H9 (cell line): Measurements from ENCODE around the gene CRYGN. TPM values are rescaled to one million over a fixed set of nuclear protein-coding genes. Genes with fewer than 3 reads are reported as not detected.
A peak's percentile ranks its signal among the peaks of the same experiment; 100 is the strongest.

Source experiments
- DNase-seq: peaks from one replicate; pipeline ENCODE4 v3.0.0-alpha.2; 2017
- H2AFZ ChIP-seq: one replicate; pipeline ENCODE4 v1.6.1; 2013; ENCODE audit warnings: mild to moderate bottlenecking, low read length, control low read depth, moderate library complexity
- H2AK5ac ChIP-seq: 2 replicates; pipeline ENCODE4 v1.6.1; 2013; ENCODE audit warnings: low read length, control low read depth, mixed read lengths; ENCODE audit not compliant: insufficient read length
- H2BK120ac ChIP-seq: one replicate; pipeline ENCODE4 v1.6.1; 2013; ENCODE audit warnings: low read depth, mild to moderate bottlenecking, low read length, control low read depth, inconsistent platforms; ENCODE audit not compliant: poor library complexity, severe bottlenecking
- H2BK12ac ChIP-seq: 2 replicates; pipeline ENCODE4 v1.6.1; 2013; ENCODE audit warnings: low read length, control low read depth, mixed read lengths, low read depth; ENCODE audit not compliant: insufficient read length
- H2BK15ac ChIP-seq: 2 replicates; pipeline ENCODE4 v1.6.1; 2013; ENCODE audit warnings: low read depth, low read length, control low read depth
- H2BK20ac ChIP-seq: one replicate; pipeline ENCODE4 v1.6.1; 2013; ENCODE audit warnings: low read depth, mild to moderate bottlenecking, low read length, control low read depth, inconsistent platforms; ENCODE audit not compliant: poor library complexity, severe bottlenecking
- H2BK5ac ChIP-seq: 2 replicates; pipeline ENCODE4 v1.6.1; 2013; ENCODE audit warnings: low read length, control low read depth, mixed read lengths; ENCODE audit not compliant: insufficient read length
- H3K14ac ChIP-seq: 2 replicates; pipeline ENCODE4 v1.6.1; 2013; ENCODE audit warnings: low read length, control low read depth; ENCODE audit not compliant: insufficient read depth
- H3K18ac ChIP-seq: 2 replicates; pipeline ENCODE4 v1.6.1; 2013; ENCODE audit warnings: low read depth, mild to moderate bottlenecking, mixed read lengths, low read length, control low read depth; ENCODE audit not compliant: insufficient read length
- H3K23ac ChIP-seq: 2 replicates; pipeline ENCODE4 v1.6.1; 2013; ENCODE audit warnings: low read length, control low read depth, mixed read lengths, low read depth; ENCODE audit not compliant: insufficient read length
- H3K23me2 ChIP-seq: 2 replicates; pipeline ENCODE4 v1.6.1; 2013; ENCODE audit warnings: low read depth, mild to moderate bottlenecking, mixed read lengths, low read length, control low read depth; ENCODE audit not compliant: insufficient read length, poor library complexity, severe bottlenecking
- H3K27ac ChIP-seq: 2 replicates; pipeline ENCODE4 v1.5.1; 2013; ENCODE audit warnings: low read length, control low read depth, mixed read lengths, low read depth; ENCODE audit not compliant: insufficient read length
- H3K27me3 ChIP-seq: 2 replicates; pipeline ENCODE4 v1.6.1; 2013; ENCODE audit warnings: low read length, control low read depth, inconsistent platforms; ENCODE audit not compliant: insufficient read depth
- H3K4ac ChIP-seq: 2 replicates; pipeline ENCODE4 v1.6.1; 2013; ENCODE audit warnings: low read depth, mild to moderate bottlenecking, control low read depth, inconsistent platforms, low read length, moderate library complexity
- H3K4me1 ChIP-seq: 2 replicates; pipeline ENCODE4 v1.6.1; 2013; ENCODE audit warnings: low read length, control low read depth, inconsistent platforms; ENCODE audit not compliant: insufficient read depth
- H3K4me2 ChIP-seq: 2 replicates; pipeline ENCODE4 v1.6.1; 2013; ENCODE audit warnings: low read length, control low read depth, mixed read lengths; ENCODE audit not compliant: insufficient read length, insufficient read depth
- H3K56ac ChIP-seq: 2 replicates; pipeline ENCODE4 v1.6.1; 2013; ENCODE audit warnings: low read depth, mild to moderate bottlenecking, mixed read lengths, low read length, control low read depth; ENCODE audit not compliant: insufficient read length
- H3K79me1 ChIP-seq: 2 replicates; pipeline ENCODE4 v1.6.1; 2013; ENCODE audit warnings: low read depth, mild to moderate bottlenecking, moderate library complexity, low read length, control low read depth, inconsistent platforms; ENCODE audit not compliant: insufficient read depth, poor library complexity, severe bottlenecking
- H3K79me2 ChIP-seq: 2 replicates; pipeline ENCODE4 v1.6.1; 2013; ENCODE audit warnings: low read length, control low read depth, inconsistent platforms; ENCODE audit not compliant: insufficient read depth
- H3K9ac ChIP-seq: 2 replicates; pipeline ENCODE4 v1.6.1; 2013; ENCODE audit warnings: low read length, control low read depth, mixed read lengths; ENCODE audit not compliant: insufficient read length; ENCODE audit errors: extremely low read depth
- H3K9me3 ChIP-seq: one replicate; pipeline ENCODE4 v1.6.1; 2013; ENCODE audit warnings: low read depth, low read length, inconsistent platforms; ENCODE audit not compliant: control insufficient read depth
- H3T11ph ChIP-seq: one replicate; pipeline ENCODE4 v1.6.1; 2013; ENCODE audit warnings: mild to moderate bottlenecking, low read length, control low read depth, inconsistent platforms
- H4K20me1 ChIP-seq: one replicate; pipeline ENCODE4 v1.6.1; 2013; ENCODE audit not compliant: control insufficient read depth, insufficient read length, insufficient read depth
- H4K5ac ChIP-seq: 2 replicates; pipeline ENCODE4 v1.6.1; 2013; ENCODE audit warnings: low read depth, mild to moderate bottlenecking, mixed read lengths, low read length, control low read depth; ENCODE audit not compliant: insufficient read length
- H4K8ac ChIP-seq: replicated peaks from 2 replicates; pipeline ENCODE4 v1.6.1; 2013; ENCODE audit warnings: low read length, control low read depth, mixed read lengths, low read depth; ENCODE audit not compliant: insufficient read length
- H4K91ac ChIP-seq: 2 replicates; pipeline ENCODE4 v1.6.1; 2013; ENCODE audit warnings: low read depth, mild to moderate bottlenecking, moderate library complexity, mixed read lengths, low read length, control low read depth; ENCODE audit not compliant: insufficient read length
- H3K27ac Mint-ChIP-seq, 3 experiments: 2 replicates in 2 of 3; 3 replicates in 1 of 3; pipeline ENCODE4 v1.8.0; 2020 to 2021; ENCODE audit warnings: mixed read lengths in 3 of 3, mild to moderate bottlenecking in 1 of 3, moderate library complexity in 1 of 3
- H3K27me3 Mint-ChIP-seq: 2 replicates; pipeline ENCODE4 v1.8.0; 2021; ENCODE audit warnings: low read depth, mild to moderate bottlenecking, moderate library complexity, mixed read lengths
- H3K36me3 Mint-ChIP-seq, 3 experiments: 2 replicates in 2 of 3; 3 replicates in 1 of 3; pipeline ENCODE4 v1.8.0; 2020 to 2021; ENCODE audit warnings: low read depth in 3 of 3, mixed read lengths in 3 of 3; ENCODE audit not compliant: insufficient read depth in 1 of 3
- H3K4me1 Mint-ChIP-seq, 2 experiments: 2 replicates each; pipeline ENCODE4 v1.8.0; 2020; ENCODE audit warnings: mixed read lengths in 2 of 2
- H3K4me3 Mint-ChIP-seq, 2 experiments: 2 replicates in 1 of 2; 3 replicates in 1 of 2; pipeline ENCODE4 v1.8.0; 2020 to 2021; ENCODE audit warnings: mild to moderate bottlenecking in 2 of 2, mixed read lengths in 2 of 2, moderate library complexity in 1 of 2
- H3K9me3 Mint-ChIP-seq, 2 experiments: 2 replicates in 1 of 2; 3 replicates in 1 of 2; pipeline ENCODE4 v1.8.0; 2020; ENCODE audit warnings: mild to moderate bottlenecking in 2 of 2, mixed read lengths in 2 of 2, moderate library complexity in 1 of 2
- CTCF ChIP-seq: fragments of 200-600 bp; sonication (generic); conservative IDR thresholded peaks from 3 replicates; pipeline ENCODE4 v1.8.0; 2021; ENCODE audit warnings: antibody characterized with exemption, mild to moderate bottlenecking
- whole genome bisulfite sequencing: extraction: QIAGEN DNeasy Blood & Tissue Kit; methylation state at CpG from one replicate; pipeline ENCODE4 v1.1.7; 2013; ENCODE audit warnings: missing lambda C conversion rate, low lambda C conversion rate, mixed read lengths; ENCODE audit not compliant: insufficient read length; ENCODE audit errors: extremely low coverage; 5-methylcytosine and 5-hydroxymethylcytosine counted together
- total RNA-seq: library from RNA; stranded (reverse); gene quantifications from 2 replicates; pipeline ENCODE4 v1.2.1, GENCODE V29; 2021

Gene CRYGN
- total RNA-seq, 1 experiment from 2014 or later = 1.8 TPM

- Histone ChIP-seq H4K91ac (no peak overlapping the region), H4K8ac (no peak overlapping the region), H3T11ph (no peak overlapping the region), H3K4me1 (peaks cover 8% of the 10 kb centered on the region; the same call in 1 of the 2 replicates), H3K18ac (peak overlapping the region; percentile 24), H4K5ac (no peak overlapping the region), H3K14ac (peak overlapping the region; percentile 61; the same call in 1 of the 2 replicates), H3K23me2 (peaks cover 3% of the 10 kb centered on the region), H2BK15ac (no peak overlapping the region), H3K27me3 (no peaks in the 10 kb centered on the region), H4K20me1 (no peaks in the 10 kb centered on the region), H2AFZ (no peak overlapping the region), H3K9ac (no peak overlapping the region), H3K56ac (no peak overlapping the region), H2BK20ac (no peak overlapping the region), H3K23ac (no peak overlapping the region), H3K27ac (no peak overlapping the region), H3K9me3 (no peaks in the 10 kb centered on the region), H2BK12ac (no peak overlapping the region), H2BK120ac (no peak overlapping the region), H3K79me1 (no peaks in the 10 kb centered on the region), H3K4me2 (no peak overlapping the region), H3K79me2 (no peaks in the 10 kb centered on the region), H2AK5ac (no peak overlapping the region), H3K4ac (no peak overlapping the region), H2BK5ac (no peak overlapping the region)
- Mint-ChIP-seq H3K27ac (peak overlapping the region in 1 of 3 experiments; percentile 75; a peak in 2 of 7 replicates), H3K4me3 (no peak overlapping the region), H3K4me1 (peaks cover 52 to 54% of the 10 kb centered on the region in 2 experiments), H3K27me3 (peaks cover 11% of the 10 kb centered on the region; the same call in 1 of the 2 replicates), H3K36me3 (peaks cover 6 to 12% (median 8%) of the 10 kb centered on the region in 3 experiments), H3K9me3 (peaks cover 11 to 12% of the 10 kb centered on the region in 2 experiments)
- peak; percentile 39 for DNase-seq
- no CpG with 5 or more reads among the region's 13 CpGs for WGBS
- no peak for TF ChIP-seq CTCF
These were observed 13.4 kb upstream of the CRYGN start for GRCh38 chr7:151453326-151453791.
